ENCODE data around the gene SMLR1.

GRCh38 chr6:130833569-130833968 lies 6.4 kb downstream of the SMLR1 start:
- TF ChIP-seq POLR2AphosphoS5 (IDR thresholded peaks at IDR 0.05; ENCODE audit: borderline replicate concordance, low read depth, low read length) (no peak), EZH2 (IDR thresholded peaks at IDR 0.05) (no peak)

All from SK-N-MC (cell line).